ENCODE measurements around the gene PRUNE1. TPM values are rescaled to one million over a fixed set of nuclear protein-coding genes. Genes with fewer than 3 reads are reported as not detected.

Gene PRUNE1
- total and polyA plus RNA-seq, 2 donors: 19.1 to 23.5 TPM

Small RNA genes lying within 50 kb of the gene (small RNA-seq; reads per million reads assigned to genes)
- not detected for gene RNU6-884P

Other genes starting within 250 kb of the PRUNE1 start
- gene CTSS, start 242.7 kb upstream of the PRUNE1 start, total RNA-seq: 44.8 TPM
- 58.2 TPM for gene CTSS, start 242.7 kb upstream of the PRUNE1 start, polyA plus RNA-seq
- 161 TPM for gene CTSK, start 200.2 kb upstream of the PRUNE1 start, total RNA-seq
- 97.9 TPM for gene CTSK, start 200.2 kb upstream of the PRUNE1 start, polyA plus RNA-seq
- 62.9 TPM for gene ARNT, start 131.8 kb upstream of the PRUNE1 start, total RNA-seq
- 32.1 TPM for gene ARNT, start 131.8 kb upstream of the PRUNE1 start, polyA plus RNA-seq
- not detected for gene CTXND2, start 121.3 kb upstream of the PRUNE1 start, total RNA-seq
- gene CTXND2, start 121.3 kb upstream of the PRUNE1 start, polyA plus RNA-seq: not detected
- 47.6 TPM for gene SETDB1, start 82.1 kb upstream of the PRUNE1 start, total RNA-seq
- 21.0 TPM for gene SETDB1, start 82.1 kb upstream of the PRUNE1 start, polyA plus RNA-seq
- 75.1 TPM for gene CERS2, start 33.6 kb upstream of the PRUNE1 start, total RNA-seq
- gene CERS2, start 33.6 kb upstream of the PRUNE1 start, polyA plus RNA-seq: 131 TPM
- gene ANXA9, start 26.2 kb upstream of the PRUNE1 start, total RNA-seq: 5.2 TPM
- 0.95 TPM for gene ANXA9, start 26.2 kb upstream of the PRUNE1 start, polyA plus RNA-seq
- gene MINDY1, start 1.5 kb upstream of the PRUNE1 start, total RNA-seq: 19.7 TPM
- gene MINDY1, start 1.5 kb upstream of the PRUNE1 start, polyA plus RNA-seq: 19.6 TPM
- gene BNIPL, start 28.1 kb downstream of the PRUNE1 start, total RNA-seq: 10.9 TPM
- 1.9 TPM for gene BNIPL, start 28.1 kb downstream of the PRUNE1 start, polyA plus RNA-seq
- gene C1orf56, start 39.3 kb downstream of the PRUNE1 start, total RNA-seq: 1.4 TPM
- 9.4 TPM for gene C1orf56, start 39.3 kb downstream of the PRUNE1 start, polyA plus RNA-seq
- gene CDC42SE1, start 51.2 kb downstream of the PRUNE1 start, total RNA-seq: 47.2 TPM
- gene CDC42SE1, start 51.2 kb downstream of the PRUNE1 start, polyA plus RNA-seq: 62.1 TPM
- 4.8 TPM for gene MLLT11, start 51.9 kb downstream of the PRUNE1 start, total RNA-seq
- gene MLLT11, start 51.9 kb downstream of the PRUNE1 start, polyA plus RNA-seq: 4.9 TPM
- gene GABPB2, start 62.3 kb downstream of the PRUNE1 start, total RNA-seq: 16.9 TPM
- gene GABPB2, start 62.3 kb downstream of the PRUNE1 start, polyA plus RNA-seq: 6.4 TPM
- 10.4 TPM for gene SEMA6C, start 138.2 kb downstream of the PRUNE1 start, total RNA-seq
- gene SEMA6C, start 138.2 kb downstream of the PRUNE1 start, polyA plus RNA-seq: 13.7 TPM
- 4.0 TPM for gene TNFAIP8L2, start 148.2 kb downstream of the PRUNE1 start, total RNA-seq
- 5.4 TPM for gene TNFAIP8L2, start 148.2 kb downstream of the PRUNE1 start, polyA plus RNA-seq
- 6.8 TPM for gene LYSMD1, start 157.5 kb downstream of the PRUNE1 start, total RNA-seq
- gene LYSMD1, start 157.5 kb downstream of the PRUNE1 start, polyA plus RNA-seq: 14.0 TPM
- gene SCNM1, start 157.7 kb downstream of the PRUNE1 start, total RNA-seq: 22.4 TPM
- gene SCNM1, start 157.7 kb downstream of the PRUNE1 start, polyA plus RNA-seq: 49.5 TPM
- gene TMOD4, start 167.5 kb downstream of the PRUNE1 start, total RNA-seq: 2.3 TPM
- gene TMOD4, start 167.5 kb downstream of the PRUNE1 start, polyA plus RNA-seq: 0.76 TPM
- gene VPS72, start 181.7 kb downstream of the PRUNE1 start, total RNA-seq: 32.1 TPM
- 44.4 TPM for gene VPS72, start 181.7 kb downstream of the PRUNE1 start, polyA plus RNA-seq
- 77.0 TPM for gene PIP5K1A, start 190.1 kb downstream of the PRUNE1 start, total RNA-seq
- 22.1 TPM for gene PIP5K1A, start 190.1 kb downstream of the PRUNE1 start, polyA plus RNA-seq
- 77.2 TPM for gene PSMD4, start 246.3 kb downstream of the PRUNE1 start, total RNA-seq
- gene PSMD4, start 246.3 kb downstream of the PRUNE1 start, polyA plus RNA-seq: 191 TPM